HL-60 (cell line): ENCODE results near the gene DMAP1.

Source experiments
- DNase-seq, 2 experiments: peaks; one replicate each; pipeline ENCODE4 v3.0.0-alpha.2; 2010 to 2020; ENCODE audit warnings: low read depth in 1 of 2, low spot score in 1 of 2
- H3K27ac ChIP-seq: fragments of 250-450 bp; sonication (Bioruptor Pico); replicated peaks from 2 replicates; pipeline ENCODE4 v1.5.1; 2020; ENCODE audit warnings: mild to moderate bottlenecking, moderate library complexity
- H3K27me3 ChIP-seq: fragments of 250-450 bp; sonication (Bioruptor Pico); 2 replicates; pipeline ENCODE4 v1.5.1; 2021; ENCODE audit warnings: mild to moderate bottlenecking, moderate library complexity; ENCODE audit not compliant: insufficient read depth, poor library complexity, severe bottlenecking
- H3K4me3 ChIP-seq: replicated peaks from 2 replicates; pipeline ENCODE4 v1.5.1; 2011; ENCODE audit warnings: mild to moderate bottlenecking, control low read depth, low read length; ENCODE audit not compliant: insufficient read depth
- CTCF ChIP-seq: IDR thresholded peaks from one replicate; pipeline ENCODE4 v1.5.1; 2011; ENCODE audit warnings: low read length, control low read depth, inconsistent platforms; ENCODE audit not compliant: insufficient read depth
- GABPA ChIP-seq: IDR thresholded peaks from 2 replicates; pipeline ENCODE4 v1.6.1; 2012; ENCODE audit warnings: low read depth
- POLR2AphosphoS5 ChIP-seq: IDR thresholded peaks from 2 replicates; pipeline ENCODE4 v1.6.1; 2012; ENCODE audit warnings: low read depth
- REST ChIP-seq: IDR thresholded peaks from 2 replicates; pipeline ENCODE4 v1.6.1; 2012; ENCODE audit warnings: low read depth; ENCODE audit not compliant: insufficient replicate concordance
- SPI1 ChIP-seq: IDR thresholded peaks from 2 replicates; pipeline ENCODE4 v1.6.1; 2012; ENCODE audit warnings: low read depth, mild to moderate bottlenecking, borderline replicate concordance

The DMAP1 gene

GRCh38 chr1:44236490-44237272, 23.4 kb downstream of the DMAP1 start:
- TF ChIP-seq GABPA (no peak), CTCF (no peak), REST (no peak), POLR2AphosphoS5 (no peak), SPI1 (no peak)
- H3K27ac ChIP-seq = no peak overlapping the region
- H3K4me3 ChIP-seq = no peak overlapping the region
- DNase-seq = no peak
- H3K27me3 ChIP-seq = no peaks in the 10 kb centered on the region

GRCh38 chr1:44237721-44238457, 24.6 kb downstream of the DMAP1 start:
- H3K4me3 ChIP-seq = no peak overlapping the region
- TF ChIP-seq GABPA (no peak), CTCF (no peak), POLR2AphosphoS5 (no peak), REST (no peak), SPI1 (no peak)
- H3K27ac ChIP-seq = no peak overlapping the region
- no peak for DNase-seq
- no peaks in the 10 kb centered on the region for H3K27me3 ChIP-seq

- no peak overlapping the region for H3K4me3 ChIP-seq
- no peaks in the 10 kb centered on the region for H3K27me3 ChIP-seq
- no peak overlapping the region for H3K27ac ChIP-seq
- no peak for TF ChIP-seq CTCF
- no peak for DNase-seq
Observed at GRCh38 chr1:44238660-44239059, 25.4 kb downstream of the DMAP1 start.
